Psoas muscle (tissue), 8 donors: ENCODE measurements around the gene TCP11L1. TPM values are rescaled to one million over a fixed set of nuclear protein-coding genes. Genes with fewer than 3 reads are reported as not detected.

Experiments
- ATAC-seq, 4 donors: fragments of 200-7000 bp; cut with Tn5 transposase; one replicate each; pipeline ENCODE4 v1.9.1; 2020; ENCODE audit warnings: moderate library complexity in 3 of 4, mild to moderate bottlenecking in 2 of 4
- DNase-seq, 2 donors: peaks; one replicate each; pipeline ENCODE4 v3.0.0-alpha.2; 2020
- H3K27ac ChIP-seq: fragments of 200-600 bp; one replicate; pipeline ENCODE4 v1.8.0; 2022
- H3K27me3 ChIP-seq, 3 donors: fragments of 200-600 bp in 1 of 3; one replicate each; pipeline versions ENCODE4 v1.6.1 to v1.8.0; 2013 to 2022; ENCODE audit warnings: low read length in 2 of 3, mild to moderate bottlenecking in 2 of 3, moderate library complexity in 1 of 3; ENCODE audit not compliant: insufficient read depth in 3 of 3
- H3K36me3 ChIP-seq, 2 donors: fragments of 200-600 bp in 1 of 2; one replicate each; pipeline versions ENCODE4 v1.6.1 to v1.8.0; 2013 to 2022; ENCODE audit warnings: low read depth in 1 of 2, mild to moderate bottlenecking in 1 of 2, moderate library complexity in 1 of 2; ENCODE audit not compliant: insufficient read depth in 1 of 2
- H3K4me1 ChIP-seq: fragments of 200-600 bp; one replicate; pipeline ENCODE4 v1.8.0; 2022
- H3K4me3 ChIP-seq: fragments of 200-600 bp; one replicate; pipeline ENCODE4 v1.8.0; 2022; ENCODE audit warnings: mild to moderate bottlenecking
- H3K9me3 ChIP-seq: fragments of 200-600 bp; one replicate; pipeline ENCODE4 v1.8.0; 2022
- CTCF ChIP-seq: fragments of 200-600 bp; IDR thresholded peaks from one replicate; pipeline ENCODE4 v1.8.0; 2022; ENCODE audit warnings: antibody characterized with exemption
- WGBS, 3 donors: extraction: QIAGEN DNeasy Blood & Tissue Kit; methylation state at CpG; one replicate each; pipeline versions ENCODE4 v1.1.6 to v1.1.7; 2013; 5-methylcytosine and 5-hydroxymethylcytosine counted together
- intact Hi-C, 2 donors: fragments of 100-400 bp; cut with DNase I; formaldehyde crosslinking; loops; one replicate each; pipeline versions ENCODE4 v1.11.0 to v1.14.2; 2022
- polyA plus RNA-seq, 3 donors: library from polyadenylated mRNA; stranded (reverse); fragments of 200-250 nt; gene quantifications; one replicate each; pipeline ENCODE4 v1.2.3, GENCODE V29; 2013
- total RNA-seq, 4 donors: library from RNA; stranded (reverse); fragmentation: NEBNext Ultra II Directional in 2 of 4; extraction: Animal tissue kit (Norgen Biotek cat#: 25700) in 2 of 4; gene quantifications; one replicate each; pipeline versions ENCODE4 v1.2.1 to v1.2.4, GENCODE V29; 2021 to 2023
- donor health status: healthy with polysubstance abuse.
- donor health status: DM: no; HTN: no; CAD: no; lungs with moderate emphysema.
- donor health status: Bipolar disorder and iron deficiency.
- donor health status: healthy.
- donor health status: DM: yes; HTN: yes; CAD: no.
- donor health status: DM: no; HTN: no; CAD: no.
- donor health status: DM: no; HTN: no; CAD: no.
- donor health status: DM: yes; HTN: yes; CAD: no.

TCP11L1 gene
- total and polyA plus RNA-seq, 7 donors, result 2.0 to 7.9 (median 4.6) TPM

GRCh38 chr11:33013755-33014154, 25.6 kb upstream of the TCP11L1 start:
- TF ChIP-seq CTCF, result no peak
- Histone ChIP-seq H3K36me3 (no peaks in the 10 kb centered on the region), H3K27me3 (no peaks in the 10 kb centered on the region), H3K4me3 (no peak overlapping the region), H3K9me3 (no peaks in the 10 kb centered on the region), H3K27ac (no peak overlapping the region), H3K4me1 (peaks cover 18% of the 10 kb centered on the region)
- no peak for ATAC-seq
- WGBS, 3 donors, result 18 to 33% (median 28%) methylated on average over 1 of the region's 1 CpG
- DNase-seq, result no peak
- intact Hi-C loops, result no loop called here

GRCh38 chr11:33015621-33016551, 23.5 kb upstream of the TCP11L1 start, which contains the start of gene DEPDC7:
TSS of gene DEPDC7 (plus strand) at chr11:33015878. CDS start at chr11:33015956, 78 bp downstream.
- Histone ChIP-seq H3K27ac (peak within 1 kb of the TSS; percentile 78), H3K36me3 (no peaks in the 10 kb centered on the region), H3K4me3 (peak within 1 kb of the TSS; percentile 73), H3K9me3 (no peaks in the 10 kb centered on the region), H3K4me1 (peaks cover 20% of the 10 kb centered on the region), H3K27me3 (no peaks in the 10 kb centered on the region)
- intact Hi-C loops, result no loop called here
- DNase-seq (peak; percentile 88 to 94), ATAC-seq (peak; percentile 97 to 98 (median 97))
- no peak for TF ChIP-seq CTCF
- WGBS, 3 donors, result 2 to 3% (median 2%) methylated on average over 70 to 89 of the region's 89 CpGs

- Histone ChIP-seq H3K4me3 (peak overlapping the region; percentile 73), H3K27ac (peak overlapping the region; percentile 78), H3K9me3 (no peaks in the 10 kb centered on the region), H3K36me3 (no peaks in the 10 kb centered on the region), H3K27me3 (no peaks in the 10 kb centered on the region), H3K4me1 (peaks cover 21% of the 10 kb centered on the region)
- ATAC-seq, result no peak
- TF ChIP-seq CTCF, result no peak
- no peak for DNase-seq
- intact Hi-C loops, result no loop called here
- WGBS, 3 donors, result 18 to 37% (median 22%) methylated on average over 4 of the region's 4 CpGs
Measured at GRCh38 chr11:33016654-33017053, 22.7 kb upstream of the TCP11L1 start.

GRCh38 chr11:33017478-33017877, 21.9 kb upstream of the TCP11L1 start:
- intact Hi-C loops, result no loop called here
- 42 to 59% (median 49%) methylated on average over 9 of the region's 9 CpGs for WGBS, 3 donors
- Histone ChIP-seq H3K27me3 (no peaks in the 10 kb centered on the region), H3K4me3 (peak overlapping the region; percentile 73), H3K4me1 (peaks cover 25% of the 10 kb centered on the region), H3K9me3 (no peaks in the 10 kb centered on the region), H3K36me3 (no peaks in the 10 kb centered on the region), H3K27ac (peak overlapping the region; percentile 78)
- no peak for TF ChIP-seq CTCF
- no peak for DNase-seq
- no peak for ATAC-seq
